NCI-H1417 treated with DMSO at 0.1 percent for 48 hours (cell line): ENCODE data around the gene ARL3.
"Not testable (repeated sequence)": the region's sequence is repeated elsewhere in the genome, so short reads cannot be mapped to it uniquely, and the experiment has no call there.

ENCODE experiments used
- DNase-seq: peaks from one replicate; lab custom pipeline; 2025; lab: John Stamatoyannopoulos, UW

The ARL3 gene

DNA sequence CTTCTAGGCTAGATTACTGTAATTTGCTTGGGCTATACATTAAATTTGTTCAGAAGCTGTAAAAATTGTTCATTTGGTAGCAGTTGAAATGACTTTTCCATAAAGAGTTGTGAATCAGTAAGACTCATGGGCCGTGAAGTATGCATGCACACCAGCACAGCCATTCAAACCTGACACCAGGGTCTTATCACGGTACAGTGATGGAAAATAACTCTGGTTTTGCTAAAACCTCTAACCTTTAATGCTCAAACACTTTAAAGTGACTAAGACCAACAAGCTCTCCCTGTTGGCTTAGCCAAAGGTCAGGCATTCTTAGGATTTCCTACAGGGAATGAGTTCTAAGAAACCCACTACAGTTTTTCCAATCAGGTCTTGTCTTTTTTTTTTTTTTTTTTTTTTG lies 11.5 kb downstream of the ARL3 start:
- no peak for DNase-seq

- no peak for DNase-seq
Observed at GRCh38 chr10:102701796-102702195, 12.4 kb downstream of the ARL3 start.

DNA sequence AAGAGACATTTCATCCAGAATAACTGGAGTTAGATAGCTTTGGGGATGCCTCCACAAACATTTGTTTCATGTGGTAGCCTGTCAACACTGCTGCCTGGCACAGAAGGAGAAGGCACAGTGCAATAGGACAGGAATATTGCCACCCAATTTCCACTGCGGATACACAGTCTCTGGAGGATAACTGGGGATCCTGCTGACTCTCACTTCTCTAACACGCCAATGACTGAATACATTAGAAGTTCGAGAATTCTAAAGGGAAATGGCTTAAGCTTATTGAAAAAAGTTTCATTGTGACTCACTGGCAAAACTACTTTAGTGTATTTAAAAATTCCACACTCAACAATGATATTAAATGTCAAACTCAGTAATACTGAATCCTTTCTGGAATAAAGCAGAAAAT lies 12.9 kb downstream of the ARL3 start:
- DNase-seq: no peak

- DNase-seq: no peak
Observed at GRCh38 chr10:102698894-102699293, 15.3 kb downstream of the ARL3 start.

DNA sequence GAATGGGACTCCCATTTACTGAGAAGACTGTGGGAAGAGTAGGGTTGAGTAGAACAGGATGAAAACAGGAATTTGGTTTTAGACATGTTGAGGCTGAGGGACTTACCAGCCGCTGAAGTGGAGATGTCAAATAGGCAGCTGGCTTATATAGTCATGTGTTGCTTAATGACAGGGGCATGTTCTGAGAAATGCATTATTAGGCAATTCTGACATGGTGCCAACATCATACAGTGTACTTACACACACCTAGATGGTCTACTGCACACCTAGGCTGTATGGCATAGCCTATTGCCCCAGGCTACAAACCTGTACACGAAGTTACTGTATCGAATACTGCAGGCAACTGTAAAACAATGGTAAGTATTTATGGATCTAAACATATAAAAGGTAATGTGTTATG lies 17.5 kb downstream of the ARL3 start:
- DNase-seq: no peak

- not testable (repeated sequence) for DNase-seq
Observed at GRCh38 chr10:102695401-102695800, 18.8 kb downstream of the ARL3 start.

GRCh38 chr10:102691285-102692066 lies 22.7 kb downstream of the ARL3 start:
- DNase-seq: no peak

GRCh38 chr10:102683736-102684135 lies 30.5 kb downstream of the ARL3 start:
- DNase-seq: no peak

DNA sequence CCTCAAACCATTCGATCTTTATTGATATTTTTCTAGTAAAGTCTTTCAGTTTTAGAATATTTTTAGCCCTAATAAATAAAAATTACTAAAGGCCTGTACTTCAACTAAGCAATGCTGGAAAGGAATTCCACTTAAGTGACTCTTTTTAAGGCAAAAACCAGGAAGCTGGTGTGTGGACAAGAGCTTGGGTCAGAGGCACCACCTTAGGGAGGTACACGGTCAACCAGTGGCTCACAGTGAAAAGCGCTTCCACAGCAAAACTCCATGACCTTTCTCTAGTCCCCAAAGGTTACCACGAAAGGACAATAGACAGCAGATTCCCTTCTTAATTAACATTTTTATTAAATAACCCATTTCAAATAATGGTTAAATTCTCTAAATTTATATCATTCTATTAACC lies 31.2 kb downstream of the ARL3 start:
- DNase-seq: no peak

DNA sequence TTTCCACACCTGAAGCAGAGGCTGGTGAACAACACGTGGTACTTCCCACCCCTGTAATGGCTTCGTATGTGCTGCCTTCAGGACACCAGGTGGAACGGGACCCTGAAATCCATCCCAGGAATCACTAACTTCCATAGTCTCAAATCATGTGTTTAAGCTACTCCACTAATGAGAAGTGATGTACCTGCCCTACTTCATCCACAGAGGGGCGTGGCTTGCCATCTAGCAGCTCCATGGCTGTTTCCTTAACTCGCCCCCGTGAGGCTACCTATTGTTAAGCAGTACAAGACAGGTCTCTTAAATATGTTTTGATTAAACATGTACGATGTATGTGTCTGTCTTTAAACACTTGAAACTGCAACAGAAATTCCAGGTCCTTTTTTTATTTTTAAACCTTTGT lies 31.8 kb downstream of the ARL3 start:
- no peak for DNase-seq

DNA sequence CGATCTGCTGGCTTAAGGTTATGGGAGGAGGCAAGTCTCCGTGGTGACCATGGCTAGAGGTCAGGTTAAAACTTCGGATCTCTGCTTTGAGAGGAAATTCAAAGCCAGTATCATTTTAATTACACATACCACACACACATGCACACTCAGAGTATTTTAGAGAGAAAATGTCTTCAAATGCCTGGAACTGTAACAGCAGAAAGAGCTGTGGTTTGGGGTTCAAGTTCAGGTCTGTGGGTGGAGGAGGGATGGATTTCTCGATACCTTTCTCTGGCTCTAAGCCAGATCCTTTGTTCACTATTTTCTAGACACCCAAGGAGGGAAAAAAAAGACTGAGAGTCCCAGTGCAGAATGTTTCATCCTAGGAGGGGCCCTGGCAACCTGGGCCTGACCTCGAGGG lies 32.5 kb downstream of the ARL3 start:
- DNase-seq: no peak

DNA sequence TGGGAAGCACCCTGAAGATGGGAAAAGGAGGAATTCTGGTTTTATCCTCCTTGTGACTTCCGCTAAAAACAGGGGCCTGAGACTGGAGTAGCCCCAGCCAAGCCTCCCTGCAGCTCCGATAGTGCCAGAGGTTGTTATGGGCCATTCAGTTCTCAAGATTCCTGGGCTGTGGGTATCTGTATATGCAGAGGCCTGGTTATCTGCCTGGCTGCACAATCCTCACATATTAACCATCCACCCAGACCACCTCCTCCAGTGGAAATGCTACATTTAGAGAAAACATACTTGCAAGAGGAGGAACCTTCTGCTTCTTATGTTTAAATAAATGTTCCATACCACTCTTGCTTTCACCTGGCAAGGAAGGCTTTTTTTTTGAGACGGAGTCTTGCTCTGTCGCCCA lies 34.6 kb downstream of the ARL3 start:
- no peak for DNase-seq

- DNase-seq: peak; percentile 65
Observed at GRCh38 chr10:102678842-102679289, 35.3 kb downstream of the ARL3 start.

GRCh38 chr10:102678068-102678400 lies 36.2 kb downstream of the ARL3 start:
- DNase-seq: no peak

GRCh38 chr10:102677331-102678067 lies 36.7 kb downstream of the ARL3 start:
- DNase-seq: no peak

DNA sequence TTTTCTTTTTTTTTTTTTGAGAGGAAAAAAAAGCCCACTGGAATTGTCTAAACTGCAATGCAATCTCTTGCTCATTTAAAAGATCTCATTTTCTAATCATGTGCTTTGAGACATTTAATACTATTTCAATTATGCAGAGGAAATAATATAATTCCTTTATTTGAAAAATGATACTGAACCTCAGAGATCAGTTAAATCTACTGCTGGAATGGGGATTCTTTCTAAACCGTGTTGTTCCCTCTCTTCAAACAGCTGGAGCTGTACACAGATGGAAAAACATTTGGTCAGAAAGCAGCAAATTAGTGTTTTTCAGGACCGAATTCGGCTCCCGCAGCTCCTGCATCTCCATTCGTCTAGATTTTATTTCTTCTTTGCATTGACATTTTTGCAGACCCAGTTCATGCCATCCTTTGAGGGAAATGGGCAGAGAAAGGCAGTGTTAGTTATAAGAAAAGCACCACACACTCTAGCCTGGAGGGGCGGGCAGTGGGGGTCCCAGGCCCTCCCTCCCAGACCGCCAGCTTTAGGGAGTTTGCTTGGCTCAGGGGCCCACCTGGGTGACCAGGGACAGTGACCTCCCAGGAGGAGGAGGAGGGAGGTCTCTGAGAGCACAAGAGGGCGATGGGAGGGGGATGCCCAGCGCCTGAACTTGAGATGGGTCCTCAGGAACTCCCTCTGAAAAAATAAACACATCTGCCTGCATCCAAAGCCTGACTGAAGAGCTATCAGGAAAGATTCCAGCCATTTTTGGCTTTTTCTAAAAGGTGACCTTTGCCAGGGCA lies 37.5 kb downstream of the ARL3 start:
- no peak for DNase-seq

DNA sequence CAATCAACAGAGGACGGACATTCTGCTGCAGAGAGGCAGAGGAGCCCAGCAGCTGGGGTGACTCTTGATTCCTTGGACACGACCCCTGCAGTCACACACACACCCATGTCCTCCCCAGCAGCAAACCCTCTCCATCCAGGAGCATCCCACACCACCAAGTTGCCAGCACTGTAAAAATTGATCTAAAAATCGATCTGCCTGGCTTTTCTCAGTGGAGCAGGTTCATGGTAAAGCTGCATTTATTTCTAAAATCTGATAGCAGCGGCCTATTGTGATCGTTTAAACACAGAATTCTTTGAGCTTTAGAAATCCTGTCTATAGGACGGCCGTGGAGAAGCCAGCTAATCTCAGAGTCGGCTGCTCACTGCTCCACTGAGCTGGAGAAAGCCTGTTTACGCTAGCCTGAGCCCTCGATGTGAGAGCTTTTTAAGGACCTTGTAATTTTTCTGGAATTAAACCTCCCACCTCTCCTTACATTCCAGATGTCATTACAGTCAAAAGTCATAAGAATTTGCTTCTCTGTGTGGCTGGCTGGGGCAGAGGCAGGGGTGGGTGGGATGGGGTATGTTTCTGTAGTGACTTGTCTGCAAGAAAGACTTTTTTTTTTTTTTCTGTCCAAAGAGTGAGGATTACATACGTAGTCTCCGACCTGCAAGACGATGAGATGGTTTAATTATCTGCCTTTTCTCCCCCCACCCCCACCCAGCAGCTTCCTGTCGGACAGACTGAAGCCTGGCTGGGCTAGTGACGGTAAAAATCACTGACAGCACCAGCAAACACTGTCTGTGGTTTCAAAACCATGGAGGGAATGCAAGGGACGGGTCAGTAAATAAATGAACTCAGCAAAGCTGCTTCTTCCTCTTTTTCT lies 38.3 kb downstream of the ARL3 start:
- DNase-seq: no peak

- DNase-seq: no peak
Observed at GRCh38 chr10:102675011-102675665, 39.1 kb downstream of the ARL3 start.

DNA sequence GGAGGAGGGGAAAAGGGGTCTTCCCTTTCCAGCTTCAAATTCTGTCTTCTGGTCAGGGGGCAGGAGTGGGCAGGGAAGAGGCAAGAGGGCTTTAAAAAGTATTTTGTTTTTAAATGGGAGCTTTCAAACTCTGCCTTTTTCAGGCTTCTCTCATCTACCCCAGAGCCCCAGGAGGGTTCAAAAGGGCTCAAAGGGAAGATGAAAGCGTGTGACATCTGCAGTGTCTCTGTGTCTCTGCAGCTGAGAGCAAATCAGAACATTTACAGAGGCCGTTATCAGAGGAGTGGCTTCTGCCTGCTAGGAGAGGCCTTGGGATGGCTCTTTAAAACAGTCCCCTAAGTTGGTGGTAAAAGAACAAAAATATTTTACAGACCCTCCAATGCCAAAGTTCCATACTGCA lies 39.6 kb downstream of the ARL3 start:
- DNase-seq: no peak

DNA sequence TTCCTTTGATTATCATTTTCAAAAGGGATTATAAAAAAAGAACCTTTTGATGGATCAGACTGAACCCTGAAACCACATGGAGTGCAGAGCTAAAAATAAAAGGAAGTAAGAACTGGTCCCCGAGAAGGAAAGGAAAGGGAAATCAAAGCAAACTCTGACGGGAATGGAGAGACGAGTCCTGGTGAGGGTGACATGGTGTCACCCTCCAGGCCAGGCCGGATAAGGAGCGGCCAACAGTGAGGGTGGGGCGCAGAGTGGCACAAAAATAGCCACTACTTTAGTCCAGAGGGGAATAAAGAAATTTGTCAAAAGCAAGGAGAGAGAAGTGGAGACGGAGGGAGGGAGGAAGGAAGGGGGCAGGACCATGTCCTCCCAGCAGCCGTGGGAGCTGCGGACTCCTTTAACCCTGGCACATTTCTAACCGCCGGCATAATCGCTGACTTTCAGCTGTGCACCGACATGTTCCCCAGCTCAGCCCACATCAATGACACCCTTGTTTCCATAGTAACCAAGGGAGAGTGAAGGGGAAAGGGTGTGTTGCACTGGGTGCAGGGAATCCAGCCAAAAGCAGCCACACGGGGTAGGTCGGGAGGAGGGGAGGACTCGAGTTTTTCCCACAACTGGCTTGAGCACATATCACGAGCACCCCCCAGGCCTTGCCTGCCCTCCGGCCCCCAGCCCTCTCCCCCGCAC lies 40.2 kb downstream of the ARL3 start:
- DNase-seq: no peak
